NCI-H460 (cell line): Measurements from ENCODE around the gene TCF20. TPM values are rescaled to one million over a fixed set of nuclear protein-coding genes. Genes with fewer than 3 reads are reported as not detected.

Source experiments
- DNase-seq: peaks from one replicate; pipeline ENCODE4 v3.0.0-alpha.2; 2016; ENCODE audit warnings: low read depth; ENCODE audit errors: extremely low read depth
- total RNA-seq: library from RNA; depleted of rRNA; stranded (reverse); fragments of >200 nt; shearing (Covaris generic); gene quantifications from 2 replicates; pipeline ENCODE4 v1.2.3, GENCODE V29; 2014

Gene TCF20
- total RNA-seq, 1 experiment from 2014 or later: 21.1 TPM

- DNase-seq: no peak
These were observed 13.1 kb upstream of the TCF20 start for GRCh38 chr22:42283278-42284201.

- DNase-seq: no peak
These were observed 12.5 kb upstream of the TCF20 start for GRCh38 chr22:42282943-42283277.

- no peak for DNase-seq
These were observed 11.9 kb upstream of the TCF20 start for GRCh38 chr22:42282252-42282942.

GRCh38 chr22:42281706-42282251 is 11.3 kb upstream of the TCF20 start:
- DNase-seq: no peak

GRCh38 chr22:42281284-42281683 is 10.8 kb upstream of the TCF20 start:
- no peak for DNase-seq

GRCh38 chr22:42280836-42281235 is 10.4 kb upstream of the TCF20 start:
- no peak for DNase-seq

- DNase-seq: no peak
These were observed 9.7 kb upstream of the TCF20 start for GRCh38 chr22:42280140-42280539.

GRCh38 chr22:42279425-42280020 is 9.1 kb upstream of the TCF20 start:
- no peak for DNase-seq

GRCh38 chr22:42277988-42278776 is 7.7 kb upstream of the TCF20 start:
- no peak for DNase-seq

GRCh38 chr22:42277232-42277753 is 6.8 kb upstream of the TCF20 start:
- DNase-seq: no peak

- DNase-seq: no peak
These were observed 5.5 kb upstream of the TCF20 start for GRCh38 chr22:42275970-42276369.

GRCh38 chr22:42275176-42275575 is 4.7 kb upstream of the TCF20 start:
- DNase-seq: no peak

- no peak for DNase-seq
These were observed 3.5 kb upstream of the TCF20 start for GRCh38 chr22:42273855-42274451.

GRCh38 chr22:42272431-42272999 is 2.1 kb upstream of the TCF20 start:
- DNase-seq: no peak

GRCh38 chr22:42271906-42272305 is 1.5 kb upstream of the TCF20 start:
- no peak for DNase-seq

- no peak for DNase-seq
These were observed 849 bp upstream of the TCF20 start for GRCh38 chr22:42271191-42271813.

- DNase-seq: no peak
These were observed 310 bp downstream of the TCF20 start for GRCh38 chr22:42270176-42270509.

- no peak for DNase-seq
These were observed 849 bp downstream of the TCF20 start for GRCh38 chr22:42269432-42270175.
